ENCODE data around the gene EXOC4.

EXOC4 gene

GRCh38 chr7:133482599-133482998 is 229.7 kb downstream of the EXOC4 start:
- DNase-seq (ENCODE audit: extremely low read depth in 1 of 2, low read depth in 1 of 2): no peak

DNA sequence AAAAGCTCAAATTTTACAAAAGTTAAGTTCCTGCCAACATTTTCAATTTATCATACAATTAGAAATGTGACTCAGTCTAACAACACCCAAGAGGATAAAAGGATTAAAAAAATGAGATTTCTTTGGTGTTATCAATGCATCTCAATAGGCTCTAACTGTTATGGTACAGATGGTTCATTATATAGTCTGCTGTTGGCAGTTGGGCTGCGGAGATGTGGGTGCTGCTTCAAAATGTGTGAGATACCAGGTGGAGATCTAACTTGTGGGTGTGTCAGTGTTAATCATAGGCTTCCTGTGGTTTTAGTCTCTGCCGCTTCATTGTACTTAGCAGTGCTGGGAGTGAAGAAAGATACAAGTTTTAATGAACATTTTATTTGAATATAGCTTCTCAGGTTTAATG is 231.2 kb downstream of the EXOC4 start:
- no peak for DNase-seq (ENCODE audit: extremely low read depth in 1 of 2, low read depth in 1 of 2)

DNA sequence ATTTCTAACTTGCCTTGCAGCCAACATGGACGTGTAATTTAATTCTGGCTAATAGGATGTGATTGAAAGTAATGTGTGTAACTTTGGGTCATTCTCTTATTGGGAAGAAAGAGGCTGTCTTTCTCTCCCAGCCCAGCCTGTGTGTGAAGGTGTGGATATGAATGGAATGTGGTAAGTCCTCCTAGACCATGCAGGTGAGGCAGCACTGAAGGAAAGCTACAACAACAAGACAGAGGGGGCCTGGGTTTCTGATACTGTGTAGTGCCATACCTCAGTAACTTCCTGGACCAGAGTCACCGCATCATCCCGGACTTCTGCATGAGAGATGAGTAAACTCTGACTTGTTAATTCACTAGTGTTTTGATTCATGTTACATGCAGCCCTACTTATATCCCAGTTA is 237.0 kb downstream of the EXOC4 start:
- DNase-seq (ENCODE audit: extremely low read depth in 1 of 2, low read depth in 1 of 2): no peak

- DNase-seq (ENCODE audit: extremely low read depth in 1 of 2, low read depth in 1 of 2): no peak
These were observed 238.4 kb downstream of the EXOC4 start for GRCh38 chr7:133491201-133491691.

GRCh38 chr7:133491846-133492652 is 239.2 kb downstream of the EXOC4 start:
- DNase-seq (ENCODE audit: extremely low read depth in 1 of 2, low read depth in 1 of 2): no peak

- DNase-seq (ENCODE audit: extremely low read depth in 1 of 2, low read depth in 1 of 2): no peak
These were observed 244.2 kb downstream of the EXOC4 start for GRCh38 chr7:133497061-133497460.

- no peak for DNase-seq (ENCODE audit: extremely low read depth in 1 of 2, low read depth in 1 of 2)
These were observed 248.9 kb downstream of the EXOC4 start for GRCh38 chr7:133501771-133502170.

DNA sequence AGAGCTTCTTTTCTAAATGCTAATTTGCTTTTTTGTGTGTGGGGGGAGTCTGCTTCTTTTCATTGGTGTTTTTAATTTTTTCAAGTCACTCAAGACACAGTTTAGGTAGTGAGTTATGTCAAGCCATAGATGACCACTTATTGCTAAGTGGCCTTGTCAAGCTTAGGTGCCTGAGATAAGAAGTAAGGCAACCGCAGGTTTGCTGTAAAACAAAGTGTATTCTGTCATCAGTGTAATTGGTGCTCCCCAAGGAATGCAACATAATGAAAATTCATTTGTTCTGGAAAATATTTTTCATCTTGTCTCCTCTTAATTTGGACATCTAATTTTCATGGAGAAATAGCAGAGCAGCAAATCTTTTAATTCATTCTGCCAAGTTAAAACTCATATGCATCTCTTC is 249.6 kb downstream of the EXOC4 start:
- DNase-seq (ENCODE audit: extremely low read depth in 1 of 2, low read depth in 1 of 2): no peak

DNA sequence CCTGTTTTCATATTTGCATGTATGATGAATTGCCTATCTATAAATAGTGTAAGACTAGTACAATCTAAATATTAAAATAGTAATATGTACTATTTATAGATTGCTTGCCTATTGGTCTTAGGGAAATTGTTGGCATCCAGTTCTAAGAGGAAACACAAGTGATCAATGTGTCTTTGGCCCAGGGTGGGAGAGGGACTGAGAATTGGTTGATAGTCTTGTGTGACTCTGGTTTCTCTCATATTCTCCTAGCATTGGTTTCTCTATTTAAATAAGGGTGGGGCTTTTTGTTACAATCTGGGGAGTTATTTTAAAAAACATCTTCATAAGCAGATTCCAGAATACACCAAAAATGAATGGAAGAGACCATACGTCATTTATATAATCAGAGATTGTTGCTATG is 250.1 kb downstream of the EXOC4 start:
- DNase-seq (ENCODE audit: extremely low read depth in 1 of 2, low read depth in 1 of 2): no peak

DNA sequence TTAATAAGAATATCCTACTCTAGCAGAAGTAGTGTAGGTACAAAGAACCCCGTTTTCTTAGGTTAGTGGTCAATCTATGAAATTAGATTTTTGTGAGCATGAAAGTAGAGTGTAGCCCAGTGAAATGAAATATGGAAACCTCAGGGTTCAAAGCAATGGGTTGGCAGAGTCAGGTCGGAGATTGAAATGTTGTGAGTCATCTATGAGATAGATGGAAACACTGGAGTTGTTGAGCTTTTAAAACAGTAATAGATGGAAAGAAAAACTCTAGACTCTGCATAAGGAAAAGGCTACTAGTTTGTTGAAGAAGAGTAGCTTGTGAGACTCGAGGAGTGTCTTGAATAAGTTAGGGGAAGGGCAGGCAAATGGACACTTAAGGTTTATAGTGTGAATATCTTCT is 251.9 kb downstream of the EXOC4 start:
- DNase-seq (ENCODE audit: extremely low read depth in 1 of 2, low read depth in 1 of 2): no peak

- DNase-seq (ENCODE audit: extremely low read depth in 1 of 2, low read depth in 1 of 2): no peak
These were observed 256.9 kb downstream of the EXOC4 start for GRCh38 chr7:133509822-133510221.

- DNase-seq (ENCODE audit: extremely low read depth in 1 of 2, low read depth in 1 of 2): no peak
These were observed 257.6 kb downstream of the EXOC4 start for GRCh38 chr7:133510326-133511055.

DNA sequence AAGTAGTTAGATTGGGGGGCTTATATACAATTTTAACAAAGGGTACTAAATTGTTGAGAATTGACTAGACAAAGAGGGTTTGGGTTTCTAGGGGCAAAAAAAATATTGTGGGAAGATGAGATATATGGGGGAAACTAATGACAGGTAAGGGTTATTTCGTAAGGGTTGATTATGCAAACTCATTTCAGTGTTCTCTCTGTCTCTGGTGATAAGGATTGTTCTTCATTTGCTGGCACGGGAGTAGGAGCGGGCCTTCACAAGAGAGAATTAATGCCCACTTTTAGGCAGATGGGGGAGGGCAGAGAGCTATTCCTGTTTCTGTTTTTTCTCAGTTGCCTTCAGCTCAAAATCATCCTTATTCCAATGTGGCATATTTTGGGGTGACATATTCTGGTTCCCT is 258.4 kb downstream of the EXOC4 start:
- no peak for DNase-seq (ENCODE audit: extremely low read depth in 1 of 2, low read depth in 1 of 2)

GRCh38 chr7:133511708-133512107 is 258.8 kb downstream of the EXOC4 start:
- DNase-seq (ENCODE audit: extremely low read depth in 1 of 2, low read depth in 1 of 2): no peak

GRCh38 chr7:133512560-133512959 is 259.7 kb downstream of the EXOC4 start:
- DNase-seq (ENCODE audit: extremely low read depth in 1 of 2, low read depth in 1 of 2): no peak

DNA sequence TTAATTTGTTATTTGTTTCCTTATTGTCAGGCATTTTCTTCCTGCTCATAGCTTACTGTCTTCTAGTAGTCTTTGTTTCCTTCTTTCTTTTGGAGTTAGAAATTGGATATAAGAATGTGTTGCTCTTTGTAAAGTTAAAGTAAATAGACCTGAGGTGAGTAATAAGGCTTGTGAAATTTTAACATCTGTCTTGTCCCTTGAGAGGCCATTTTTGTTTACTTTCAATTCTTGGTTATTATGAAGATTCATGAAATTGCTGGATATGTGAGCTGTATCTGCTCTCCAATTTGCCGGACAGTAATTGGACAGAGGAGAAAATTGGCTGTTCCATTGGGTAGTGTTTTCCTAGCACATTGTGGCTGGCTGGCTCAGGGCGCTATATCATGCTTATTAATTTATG is 260.7 kb downstream of the EXOC4 start:
- no peak for DNase-seq (ENCODE audit: extremely low read depth in 1 of 2, low read depth in 1 of 2)

- no peak for DNase-seq (ENCODE audit: extremely low read depth in 1 of 2, low read depth in 1 of 2)
These were observed 261.7 kb downstream of the EXOC4 start for GRCh38 chr7:133514551-133514950.

- DNase-seq (ENCODE audit: extremely low read depth in 1 of 2, low read depth in 1 of 2): no peak
These were observed 264.9 kb downstream of the EXOC4 start for GRCh38 chr7:133517766-133518165.

DNA sequence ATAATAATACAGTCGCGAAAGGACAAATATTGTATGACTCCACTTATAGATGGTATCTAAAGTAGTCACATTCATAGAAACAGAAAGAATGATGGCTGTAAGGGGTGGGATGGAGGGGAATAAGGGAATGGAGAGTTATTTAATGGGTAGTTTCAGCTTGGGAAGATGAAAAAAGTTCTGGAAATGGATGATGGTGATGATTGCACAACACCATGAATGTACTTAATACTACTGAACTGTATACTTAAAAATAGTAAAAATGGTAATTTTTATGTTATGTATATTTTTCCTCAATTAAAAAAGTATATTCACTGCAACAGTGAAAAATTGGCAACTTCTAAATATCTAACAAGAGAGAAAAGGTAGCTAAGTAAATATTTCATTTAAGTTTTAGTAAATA is 265.8 kb downstream of the EXOC4 start:
- DNase-seq (ENCODE audit: extremely low read depth in 1 of 2, low read depth in 1 of 2): no peak

- DNase-seq (ENCODE audit: extremely low read depth in 1 of 2, low read depth in 1 of 2): no peak
These were observed 267.4 kb downstream of the EXOC4 start for GRCh38 chr7:133520248-133520647.

- no peak for DNase-seq (ENCODE audit: extremely low read depth in 1 of 2, low read depth in 1 of 2)
These were observed 269.6 kb downstream of the EXOC4 start for GRCh38 chr7:133522501-133522900.

DNA sequence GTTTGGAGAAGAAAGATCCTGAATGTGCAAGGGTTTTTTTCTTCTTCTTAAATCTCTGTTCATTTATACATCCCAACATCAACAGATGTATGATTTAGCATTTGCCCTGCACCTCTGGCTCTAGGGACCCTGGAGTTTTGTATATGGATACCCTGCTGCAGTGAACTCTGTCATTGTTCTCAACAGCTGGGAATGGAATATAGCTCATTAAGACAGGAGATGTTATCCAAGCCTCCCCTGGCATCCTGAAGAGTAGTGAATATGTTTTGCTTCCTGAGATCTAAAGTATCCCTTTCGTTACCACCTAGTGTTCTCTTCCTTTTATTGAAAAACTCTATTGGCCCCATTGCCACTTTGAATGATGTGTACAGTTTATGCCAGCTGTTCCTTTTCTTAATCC is 275.9 kb downstream of the EXOC4 start:
- no peak for DNase-seq (ENCODE audit: extremely low read depth in 1 of 2, low read depth in 1 of 2)
